Measurements from ENCODE around the gene FIG4. TPM values are rescaled to one million over a fixed set of nuclear protein-coding genes. Genes with fewer than 3 reads are reported as not detected.
"Not testable (repeated sequence)": the region's sequence is repeated elsewhere in the genome, so short reads cannot be mapped to it uniquely, and the experiment has no call there.

Gene FIG4
- total RNA-seq, 4 donors from 2014 or later: 14.7 to 23.9 (median 18.1) TPM

- no peaks in the 10 kb centered on the region for H3K36me3 ChIP-seq
- no peak overlapping the region for H3K27ac ChIP-seq
- H3K4me3 ChIP-seq: no peak overlapping the region
- no peaks in the 10 kb centered on the region for H3K9me3 ChIP-seq
- no peaks in the 10 kb centered on the region for H3K27me3 ChIP-seq
- no peak for DNase-seq
- H3K4me1 ChIP-seq: no peaks in the 10 kb centered on the region
- TF ChIP-seq CTCF (IDR thresholded peaks at IDR 0.05) (no peak), POLR2A (IDR thresholded peaks at IDR 0.05) (no peak)
These were observed 15.4 kb downstream of the FIG4 start for GRCh38 chr6:109706513-109706912.

- not testable (repeated sequence) for H3K36me3 ChIP-seq, H3K4me3 ChIP-seq, H3K4me1 ChIP-seq, DNase-seq, H3K27me3 ChIP-seq, H3K9me3 ChIP-seq, H3K27ac ChIP-seq
These were observed 17.0 kb downstream of the FIG4 start for GRCh38 chr6:109708099-109708498.

DNA sequence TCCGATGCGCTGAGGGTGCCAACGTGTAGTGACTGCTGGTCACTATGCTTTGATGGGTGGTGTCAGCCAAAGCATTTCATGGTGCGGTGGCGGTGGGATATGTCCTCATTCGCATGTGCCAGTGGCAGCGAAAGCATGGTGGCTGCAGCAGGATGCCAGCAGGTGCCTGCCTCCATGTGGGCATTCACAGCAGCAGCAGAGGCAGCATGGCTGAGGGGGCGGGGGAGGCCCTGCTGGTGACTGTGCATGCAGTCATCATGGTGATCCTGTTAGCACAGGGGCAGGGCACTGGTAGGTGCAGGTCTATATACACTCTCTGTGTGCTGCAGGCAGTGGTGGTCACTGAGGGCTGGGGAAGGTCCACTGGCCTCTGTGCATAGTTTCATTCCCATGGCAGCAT, 22.0 kb downstream of the FIG4 start:
- DNase-seq: no peak
- peaks cover 0 to 15% (median 0%) of the 10 kb centered on the region in 3 donors for H3K36me3 ChIP-seq
- H3K4me3 ChIP-seq: no peak overlapping the region
- no peaks in the 10 kb centered on the region for H3K9me3 ChIP-seq
- no peaks in the 10 kb centered on the region for H3K4me1 ChIP-seq
- no peak for TF ChIP-seq POLR2A (IDR thresholded peaks at IDR 0.05)
- TF ChIP-seq CTCF (IDR thresholded peaks at IDR 0.05): no peak
- H3K27ac ChIP-seq: no peak overlapping the region
- no peaks in the 10 kb centered on the region for H3K27me3 ChIP-seq

DNA sequence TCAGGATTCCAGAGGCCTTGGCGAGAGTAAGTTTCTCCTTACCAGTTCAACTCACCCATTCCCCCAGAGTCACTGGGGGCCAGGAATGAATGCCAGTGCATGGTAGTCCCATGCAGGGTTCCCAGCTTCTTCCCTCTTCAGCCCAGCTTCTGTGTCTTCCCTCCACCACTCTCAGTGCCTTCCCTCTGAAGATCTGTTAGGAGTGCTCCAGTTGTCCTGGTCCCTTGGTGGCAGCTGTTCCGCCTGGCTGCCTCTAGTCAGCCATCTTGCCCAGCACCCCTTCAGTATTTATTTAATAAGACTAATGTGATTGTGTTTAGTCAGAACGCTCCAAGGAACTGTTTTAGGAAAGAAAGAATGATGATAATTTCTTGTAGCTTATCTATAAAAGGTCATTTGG, 23.1 kb downstream of the FIG4 start:
- TF ChIP-seq CTCF (IDR thresholded peaks at IDR 0.05) (no peak), POLR2A (IDR thresholded peaks at IDR 0.05) (no peak)
- Histone ChIP-seq H3K36me3 (peaks cover 0 to 20% (median 0%) of the 10 kb centered on the region in 3 donors), H3K27ac (no peak overlapping the region), H3K9me3 (no peaks in the 10 kb centered on the region), H3K4me3 (no peak overlapping the region), H3K27me3 (no peaks in the 10 kb centered on the region), H3K4me1 (no peaks in the 10 kb centered on the region)
- no peak for DNase-seq

DNA sequence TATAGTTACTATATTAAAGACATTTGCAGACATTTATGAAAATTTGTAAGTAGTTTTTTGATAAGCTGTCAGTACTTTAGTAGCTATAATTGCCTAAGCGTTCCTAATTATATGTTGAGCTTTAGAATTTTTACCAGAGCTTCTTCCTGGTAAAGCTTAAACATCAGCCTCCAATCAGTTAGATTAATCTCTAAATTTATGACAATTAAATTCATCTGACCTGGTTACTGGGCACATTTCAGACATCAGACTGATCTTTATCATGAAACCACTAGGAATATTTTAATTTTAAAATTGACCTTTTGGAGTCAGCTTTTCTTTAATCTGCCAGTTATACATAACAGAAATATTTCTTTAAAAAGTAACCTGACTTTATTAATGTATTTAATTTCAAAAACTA, 23.5 kb downstream of the FIG4 start:
- Histone ChIP-seq H3K9me3 (no peaks in the 10 kb centered on the region), H3K4me1 (no peaks in the 10 kb centered on the region), H3K4me3 (no peak overlapping the region), H3K27me3 (no peaks in the 10 kb centered on the region), H3K27ac (no peak overlapping the region), H3K36me3 (peaks cover 0 to 22% (median 0%) of the 10 kb centered on the region in 3 donors)
- TF ChIP-seq POLR2A (IDR thresholded peaks at IDR 0.05) (no peak), CTCF (IDR thresholded peaks at IDR 0.05) (no peak)
- no peak for DNase-seq

DNA sequence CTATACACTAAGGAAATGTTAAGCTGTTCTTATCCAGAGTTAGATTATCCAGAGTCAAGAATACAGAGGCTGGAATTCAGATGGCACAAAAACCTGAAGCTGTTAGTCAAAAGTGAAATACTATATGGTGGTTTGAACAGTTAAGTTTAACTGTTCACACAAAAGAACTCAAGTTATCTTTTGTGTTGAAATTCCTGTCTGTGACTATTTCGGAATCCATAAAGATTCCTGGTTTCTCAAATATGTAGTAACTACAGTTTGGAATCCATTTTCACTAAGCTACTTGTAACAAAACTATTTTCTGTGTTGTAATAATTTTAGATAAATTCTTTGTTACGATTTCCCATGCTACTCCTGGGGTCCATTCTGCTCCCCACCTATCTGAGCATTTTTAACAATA, 24.5 kb downstream of the FIG4 start:
- H3K27ac ChIP-seq: no peak overlapping the region
- no peak overlapping the region for H3K4me3 ChIP-seq
- DNase-seq: no peak
- H3K9me3 ChIP-seq: no peaks in the 10 kb centered on the region
- H3K36me3 ChIP-seq: peaks cover 0 to 22% (median 0%) of the 10 kb centered on the region in 3 donors
- no peaks in the 10 kb centered on the region for H3K27me3 ChIP-seq
- H3K4me1 ChIP-seq: no peaks in the 10 kb centered on the region
- TF ChIP-seq POLR2A (IDR thresholded peaks at IDR 0.05) (no peak), CTCF (IDR thresholded peaks at IDR 0.05) (no peak)

Measured in Peyer's patch (tissue), 4 donors.